Activated T-helper 1 cell treated with anti-CD3 and anti-CD28 coated beads, Interleukin-2, amount 50 U/mL, for 16 hours (primary cell): Measurements from ENCODE around the gene UNC13B.

Source experiments
- DNase-seq, 2 donors: peaks; one replicate each; pipeline ENCODE4 v3.0.0-alpha.2; 2020; ENCODE audit warnings: low read depth in 1 of 2, low spot score in 1 of 2

UNC13B gene

GRCh38 chr9:35422346-35422745, 260.5 kb downstream of the UNC13B start:
- no peak for DNase-seq

GRCh38 chr9:35422753-35423152, 260.9 kb downstream of the UNC13B start:
- DNase-seq: no peak

- no peak for DNase-seq
Observed at GRCh38 chr9:35423499-35423898, 261.7 kb downstream of the UNC13B start.

GRCh38 chr9:35424356-35425352, 262.8 kb downstream of the UNC13B start:
- no peak for DNase-seq

GRCh38 chr9:35426627-35427026, 264.8 kb downstream of the UNC13B start:
- no peak for DNase-seq

- no peak for DNase-seq
Observed at GRCh38 chr9:35431467-35431866, 269.7 kb downstream of the UNC13B start.

- no peak for DNase-seq
Observed at GRCh38 chr9:35432076-35432475, 270.3 kb downstream of the UNC13B start.

- no peak for DNase-seq
Observed at GRCh38 chr9:35436933-35437332, 275.1 kb downstream of the UNC13B start.

- DNase-seq: no peak
Observed at GRCh38 chr9:35446012-35446411, 284.2 kb downstream of the UNC13B start.

- no peak for DNase-seq
Observed at GRCh38 chr9:35448496-35448895, 286.7 kb downstream of the UNC13B start.

GRCh38 chr9:35452481-35452880, 290.7 kb downstream of the UNC13B start:
- DNase-seq: no peak

GRCh38 chr9:35453786-35454185, 292.0 kb downstream of the UNC13B start:
- no peak for DNase-seq
